ENCODE results near the gene CLSTN2.

GRCh38 chr3:139948467-139948866 lies 13.5 kb downstream of the CLSTN2 start:
- no peak for TF ChIP-seq EP300 (IDR thresholded peaks at IDR 0.05)
- TF ChIP-seq POLR2A (IDR thresholded peaks at IDR 0.05) = no peak

All from tibial nerve (tissue), 3 donors.